ENCODE measurements around the gene CCDC24. TPM values are rescaled to one million over a fixed set of nuclear protein-coding genes. Genes with fewer than 3 reads are reported as not detected.

Gene CCDC24
- total and polyA plus RNA-seq, 2 of the 4 experiments (the other 2 are of a cell fraction): 1.4 to 4.6 TPM

GRCh38 chr1:44043176-44044070, 52.0 kb downstream of the CCDC24 start:
- H3K9me3 ChIP-seq (ENCODE audit: control insufficient read depth, insufficient read depth, low read length): no peaks in the 10 kb centered on the region
- WGBS, 2 experiments (ENCODE audit: extremely low coverage in 2 of 2, insufficient read length in 1 of 2): no CpG with 5 or more reads among the region's 16 CpGs
- ChIA-PET POLR2A (ENCODE audit: unreplicated experiment) (no interaction called here), CTCF (interaction anchor here (0.6 to 3.8 kb wide), 2 partner anchors 28 to 38 kb away, joined by 3 to 14 read pairs; no protein-coding TSS in a partner anchor)
- H3K56ac ChIP-seq (ENCODE audit: extremely low read depth, insufficient read depth, low read length): no peak overlapping the region
- H3K27me3 ChIP-seq (ENCODE audit: control insufficient read depth, insufficient read depth, low read length): no peaks in the 10 kb centered on the region
- H2AFZ ChIP-seq (replicated peaks; ENCODE audit: low read length, poor library complexity): peak overlapping the region; percentile 27
- H3K27ac ChIP-seq (ENCODE audit: insufficient read depth, low read length): no peak overlapping the region
- H3K9me1 ChIP-seq (ENCODE audit: insufficient read depth, low read length): peaks cover 15% of the 10 kb centered on the region; the same call in 1 of the 2 replicates
- H3K14ac ChIP-seq (replicated peaks; ENCODE audit: low read depth, low read length): no peak overlapping the region
- H4K91ac ChIP-seq (ENCODE audit: insufficient read depth, low read depth, low read length): no peak overlapping the region; the same call in 1 of the 2 replicates
- in situ Hi-C loops (cut with MboI; ENCODE audit: low sequenced_read_pairs): no loop called here
- peak overlapping the region; percentile 44 for H2AK9ac ChIP-seq (replicated peaks; ENCODE audit: low read depth, low read length, poor library complexity)
- no peak overlapping the region for H3K4me3 ChIP-seq (ENCODE audit: insufficient read depth, low read depth, low read length)
- H3K4me2 ChIP-seq (ENCODE audit: low read depth, low read length): no peak overlapping the region
- no peak overlapping the region for H4K8ac ChIP-seq (ENCODE audit: low read depth in 2 of 2, low read length in 2 of 2)
- H2BK20ac ChIP-seq (ENCODE audit: low read depth, low read length): no peak overlapping the region
- no peak overlapping the region for H2BK5ac ChIP-seq (ENCODE audit: low read depth, low read length, poor library complexity, severe bottlenecking)
- H3K4me1 ChIP-seq (ENCODE audit: control insufficient read depth, insufficient read depth, low read length): peaks cover 9% of the 10 kb centered on the region
- no peaks in the 10 kb centered on the region for H3K36me3 ChIP-seq (ENCODE audit: control insufficient read depth, insufficient read depth, low read length)
- DNase-seq (no peak), ATAC-seq (ENCODE audit: low read depth) (no peak)
- intact Hi-C loops (cut with micrococcal nuclease): no loop called here
- H4K20me1 ChIP-seq (ENCODE audit: insufficient read depth, low read length): peaks cover 3% of the 10 kb centered on the region; the same call in 1 of the 2 replicates
- no peak overlapping the region; the same call in 1 of the 2 replicates for H3K4ac ChIP-seq (ENCODE audit: low read depth, low read length)
- no peak overlapping the region for H3K23ac ChIP-seq (ENCODE audit: low read depth, low read length)
- H4K5ac ChIP-seq (ENCODE audit: low read depth, low read length): no peak overlapping the region
- H2BK120ac ChIP-seq (ENCODE audit: low read depth, low read length): peak overlapping the region; percentile 46
- H3K9ac ChIP-seq (ENCODE audit: low read depth, low read length): no peak overlapping the region
- BruUV-seq (replicated peaks): no TSS peak
- dilution Hi-C loops (cut with HindIII; ENCODE audit: low sequenced_read_pairs, unreplicated experiment): no loop called here
- no peak overlapping the region for H3K18ac ChIP-seq (ENCODE audit: low read depth, low read length)
- no peaks in the 10 kb centered on the region for H3K79me1 ChIP-seq (ENCODE audit: low read depth in 1 of 2, low read length in 2 of 2)
- H2AK5ac ChIP-seq (ENCODE audit: low read depth, low read length): no peak overlapping the region
- no peak overlapping the region for H2BK15ac ChIP-seq (ENCODE audit: low read depth, low read length)
- no peak for TF ChIP-seq CHD1 (IDR thresholded peaks at IDR 0.05; ENCODE audit: low read depth, low read length)
- TF ChIP-seq RCOR1 (IDR thresholded peaks at IDR 0.05; ENCODE audit: insufficient replicate concordance, low read length): no peak
- no peak for TF ChIP-seq ELK1 (IDR thresholded peaks at IDR 0.05; ENCODE audit: borderline replicate concordance, low read depth, low read length)
- TF ChIP-seq SMC3 (IDR thresholded peaks at IDR 0.05; ENCODE audit: low read depth, low read length): no peak
- no peak for TF ChIP-seq USF2 (IDR thresholded peaks at IDR 0.05; ENCODE audit: low read depth, low read length)
- TF ChIP-seq MAZ (IDR thresholded peaks at IDR 0.05; ENCODE audit: borderline replicate concordance, low read depth, low read length): no peak
- no peak for TF ChIP-seq BHLHE40 (IDR thresholded peaks at IDR 0.05; ENCODE audit: low read depth, low read length)
- no peak for TF ChIP-seq MXI1 (IDR thresholded peaks at IDR 0.05; ENCODE audit: borderline replicate concordance, low read depth, low read length)
- no peak for TF ChIP-seq NFE2L2 (IDR thresholded peaks at IDR 0.05; ENCODE audit: low read depth, low read length)
- TF ChIP-seq RAD21 (IDR thresholded peaks at IDR 0.05; ENCODE audit: low read length): no peak
- TF ChIP-seq FOS (IDR thresholded peaks at IDR 0.05; ENCODE audit: low read depth, low read length): no peak
- TF ChIP-seq RFX5 (IDR thresholded peaks at IDR 0.05; ENCODE audit: low read depth, low read length): no peak
- TF ChIP-seq CEBPB (IDR thresholded peaks at IDR 0.05; ENCODE audit: low read depth, low read length): no peak
- TF ChIP-seq POLR2A (IDR thresholded peaks at IDR 0.05; ENCODE audit: low read depth, low read length): no peak
